Renal cortical epithelial cell (primary cell): ENCODE measurements around the gene SNAP23. TPM values are rescaled to one million over a fixed set of nuclear protein-coding genes. Genes with fewer than 3 reads are reported as not detected.
"Not testable (repeated sequence)": the region's sequence is repeated elsewhere in the genome, so short reads cannot be mapped to it uniquely, and the experiment has no call there.

ENCODE experiments used
- DNase-seq: peaks from one replicate; pipeline ENCODE4 v3.0.0-alpha.2; 2011; ENCODE audit warnings: low read depth
- total RNA-seq: library from RNA; depleted of rRNA; stranded (reverse); fragments of >200 nt; gene quantifications from 2 replicates; pipeline ENCODE4 v1.2.3, GENCODE V29; 2014

The SNAP23 gene
- total RNA-seq, 1 donor from 2014 or later = 112 TPM

DNA sequence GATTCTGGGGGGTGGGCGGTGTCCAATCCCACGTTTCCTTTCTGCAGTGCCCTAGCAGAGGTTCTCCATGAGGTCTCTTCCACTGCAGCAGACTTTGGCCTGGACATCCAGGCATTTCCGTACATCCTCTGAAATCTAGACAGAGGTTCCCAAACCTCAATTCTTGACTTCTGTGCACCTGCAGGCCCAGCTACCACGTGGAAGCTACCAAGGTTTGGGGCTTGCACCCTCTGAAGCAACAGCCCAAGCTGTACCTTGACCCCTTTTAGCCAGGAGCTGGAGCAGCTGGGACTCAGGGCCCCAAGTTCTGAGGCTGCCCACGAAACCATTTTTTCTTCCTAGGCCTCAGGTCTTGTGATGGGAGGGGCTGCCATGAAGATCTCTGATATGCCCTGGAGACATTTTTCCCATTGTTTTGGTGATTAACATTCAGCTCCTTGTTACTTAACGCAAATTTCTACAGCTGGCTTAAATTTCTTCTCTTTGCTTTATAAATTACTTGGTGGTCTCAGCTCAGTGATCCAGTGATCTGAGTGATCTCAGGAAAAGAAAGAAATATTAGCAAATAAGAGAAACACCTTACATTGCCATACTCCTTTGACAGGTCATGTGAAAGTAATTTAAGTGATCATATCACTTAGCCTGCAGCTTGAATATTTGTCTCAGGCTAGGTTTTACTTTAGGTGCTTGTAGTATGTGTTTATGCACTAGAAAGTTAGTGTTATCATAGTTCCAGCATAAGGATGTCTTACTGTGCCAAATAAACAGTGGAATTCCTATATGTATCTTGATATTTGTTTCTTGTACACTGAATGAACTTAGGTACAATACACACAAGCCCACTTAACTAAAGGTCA, 3.0 kb downstream of the SNAP23 start:
- DNase-seq = no peak

- DNase-seq = no peak
Measured at GRCh38 chr15:42499858-42500609, 4.6 kb downstream of the SNAP23 start.

DNA sequence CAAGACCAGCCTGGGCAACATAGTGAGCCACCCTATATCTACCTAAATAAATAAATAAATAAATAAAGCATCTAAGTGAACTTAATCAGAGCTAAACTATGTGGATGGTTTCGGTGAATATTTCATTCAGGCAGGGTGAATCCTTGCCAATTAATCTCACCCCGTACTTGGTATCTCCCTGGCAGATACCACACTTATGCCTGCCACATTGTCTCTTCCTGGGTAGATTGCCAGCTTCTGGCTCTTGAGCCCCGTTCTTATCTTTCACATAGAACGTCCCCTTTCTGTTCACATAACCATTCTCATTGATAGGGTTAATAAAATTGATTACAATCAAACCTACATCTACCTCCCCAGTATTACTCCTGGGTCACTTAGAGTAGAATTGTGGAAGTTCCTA, 7.0 kb downstream of the SNAP23 start:
- DNase-seq = no peak

GRCh38 chr15:42503825-42504224, 8.4 kb downstream of the SNAP23 start:
- no peak for DNase-seq

DNA sequence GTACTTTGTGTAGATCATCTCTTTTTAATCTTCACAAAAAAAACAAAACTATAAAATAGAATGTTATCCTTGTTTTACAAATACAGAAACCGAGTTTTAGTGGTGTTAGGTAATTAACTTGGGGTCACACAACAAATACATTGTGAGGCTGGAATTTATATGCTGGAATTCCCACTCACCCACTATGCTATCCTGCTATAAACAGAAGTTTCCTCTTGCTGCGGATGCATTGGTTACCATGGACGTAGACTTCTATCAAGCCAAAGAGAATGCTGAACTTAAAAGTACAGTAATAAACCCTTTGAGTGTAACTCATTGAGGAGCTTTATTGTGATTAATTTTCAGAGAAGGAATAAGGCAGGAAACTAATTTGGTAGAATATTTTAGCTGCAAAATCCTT, 9.2 kb downstream of the SNAP23 start:
- peak; percentile 28 for DNase-seq

DNA sequence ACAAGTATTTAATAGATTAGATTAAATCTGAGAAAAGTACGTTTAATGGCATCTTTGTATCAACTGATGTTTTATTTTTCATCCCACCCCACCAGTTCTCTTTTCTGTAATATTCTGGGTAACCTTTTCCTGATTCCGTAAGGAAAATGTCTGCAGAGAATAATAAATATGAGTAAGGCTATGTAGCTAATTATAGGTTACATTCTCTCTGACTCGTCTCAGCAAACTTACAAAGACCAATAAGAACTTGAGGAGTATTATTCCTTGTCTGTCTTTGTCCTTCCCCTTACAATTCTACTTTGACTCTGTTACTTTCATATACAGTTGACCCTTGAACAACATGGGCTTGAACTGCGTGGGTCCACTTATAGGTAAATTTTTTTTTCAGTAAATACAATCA, 12.1 kb downstream of the SNAP23 start:
- no peak for DNase-seq

- DNase-seq = no peak
Measured at GRCh38 chr15:42508263-42508690, 12.8 kb downstream of the SNAP23 start.

GRCh38 chr15:42510258-42511006, 15.0 kb downstream of the SNAP23 start:
- no peak for DNase-seq

GRCh38 chr15:42511007-42511391, 15.6 kb downstream of the SNAP23 start:
- peak; percentile 43 for DNase-seq

DNA sequence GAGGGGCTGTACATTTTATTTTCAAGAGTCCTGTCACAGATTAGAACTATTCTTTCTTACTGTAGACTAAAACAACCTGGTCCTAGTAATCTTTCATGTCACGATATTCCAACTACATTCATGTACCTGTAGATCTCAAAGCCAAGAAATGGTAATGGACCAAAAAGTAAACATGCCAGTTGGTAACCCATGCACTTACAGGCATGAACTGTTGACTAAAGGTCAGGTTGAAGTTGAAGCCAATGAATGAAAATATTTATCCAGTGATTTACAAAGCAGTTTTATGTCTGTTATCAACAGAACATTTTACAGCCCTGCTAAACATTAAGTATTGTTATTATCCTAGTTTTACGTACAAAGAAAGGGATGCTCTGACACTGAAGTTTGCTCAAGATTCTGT, 27.9 kb downstream of the SNAP23 start:
- DNase-seq = no peak

DNA sequence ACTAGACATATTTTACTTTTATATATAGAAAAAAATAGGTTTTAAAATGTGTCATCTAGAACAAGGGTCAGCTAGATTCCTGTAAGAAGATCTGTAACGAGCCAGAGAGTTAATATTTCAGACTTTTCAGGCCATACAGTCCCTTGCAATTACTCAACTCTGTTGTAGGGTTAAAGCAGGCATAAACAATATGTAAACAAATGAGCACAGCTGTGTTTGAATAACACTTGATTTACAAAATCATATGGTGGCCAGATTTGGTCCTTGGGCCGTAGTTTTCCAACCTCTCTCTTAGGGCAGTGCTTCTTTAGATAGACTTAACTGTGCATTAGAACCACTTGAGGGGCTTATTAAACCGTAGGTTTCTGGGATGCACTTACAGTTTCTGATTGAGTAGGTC, 33.5 kb downstream of the SNAP23 start:
- no peak for DNase-seq

GRCh38 chr15:42533246-42533645, 37.8 kb downstream of the SNAP23 start:
- DNase-seq = no peak

- no peak for DNase-seq
Measured at GRCh38 chr15:42544853-42545629, 49.6 kb downstream of the SNAP23 start.

DNA sequence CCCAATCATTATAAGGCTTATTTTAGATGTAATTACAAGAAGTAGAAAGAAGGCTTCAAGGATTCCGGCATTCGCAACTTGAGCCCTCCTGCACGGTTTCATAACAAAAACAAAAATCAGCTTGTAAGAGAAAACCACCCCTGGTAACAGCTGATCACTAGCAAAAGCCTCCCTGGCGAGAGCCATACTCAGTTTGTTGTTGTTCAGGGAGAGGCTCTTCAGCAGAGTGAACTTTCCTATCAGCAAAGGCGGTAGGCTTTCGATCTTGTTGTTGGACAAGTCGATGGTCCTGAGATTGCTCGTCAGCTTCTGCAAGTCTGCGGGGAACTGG, 52.4 kb downstream of the SNAP23 start:
- DNase-seq = no peak

DNA sequence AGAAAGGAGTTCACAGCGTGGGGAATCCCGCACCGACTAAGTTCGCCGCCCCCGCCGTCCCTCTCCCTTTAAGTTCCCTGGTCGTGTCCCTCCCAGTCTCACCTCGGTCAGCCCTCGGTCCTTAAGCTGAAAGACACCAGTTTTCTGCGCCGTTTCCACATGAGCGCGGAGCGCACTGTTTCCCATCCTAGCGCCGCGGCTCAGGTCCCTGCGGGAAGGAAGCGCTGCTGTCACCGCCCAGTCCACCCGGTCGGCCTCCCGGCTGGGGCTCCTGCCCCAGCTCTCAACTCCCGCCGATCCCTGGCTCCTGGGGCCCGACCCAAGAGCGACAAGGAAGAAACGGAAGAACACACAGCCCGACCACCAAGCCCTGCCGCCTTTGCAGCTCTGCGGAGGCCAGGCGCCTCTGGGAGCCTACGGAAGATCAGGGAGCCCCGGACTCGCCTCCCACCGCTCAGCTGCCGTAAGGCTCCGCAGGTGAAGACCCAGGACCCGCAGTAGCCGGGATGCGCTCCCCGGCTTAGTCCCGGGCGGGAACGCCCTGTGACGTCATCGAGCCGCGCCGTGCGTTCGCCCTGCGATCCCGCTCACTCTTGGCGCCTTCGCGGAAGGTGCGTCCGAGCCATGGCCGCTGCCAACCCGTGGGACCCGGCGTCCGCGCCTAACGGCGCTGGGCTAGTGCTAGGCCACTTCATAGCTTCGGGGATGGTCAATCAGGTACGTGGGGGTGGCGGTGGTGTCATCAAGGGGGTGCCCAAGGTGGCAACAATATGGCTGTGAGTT, 53.0 kb downstream of the SNAP23 start, which contains the start of the genes HAUS2 and LRRC57:
Gene HAUS2 (plus strand): TSS at position 590 of the 783 bp plus-strand sequence. CDS start 35 bp downstream, at position 625.
Gene LRRC57 (minus strand): TSS at position 545 of the 783 bp plus-strand sequence. CDS start 359 bp downstream, at position 186.
- DNase-seq = peak; percentile 58

- DNase-seq = peak; percentile 13
Measured at GRCh38 chr15:42549032-42549491, 53.6 kb downstream of the SNAP23 start.

GRCh38 chr15:42549741-42550392, 54.4 kb downstream of the SNAP23 start:
- DNase-seq = no peak

DNA sequence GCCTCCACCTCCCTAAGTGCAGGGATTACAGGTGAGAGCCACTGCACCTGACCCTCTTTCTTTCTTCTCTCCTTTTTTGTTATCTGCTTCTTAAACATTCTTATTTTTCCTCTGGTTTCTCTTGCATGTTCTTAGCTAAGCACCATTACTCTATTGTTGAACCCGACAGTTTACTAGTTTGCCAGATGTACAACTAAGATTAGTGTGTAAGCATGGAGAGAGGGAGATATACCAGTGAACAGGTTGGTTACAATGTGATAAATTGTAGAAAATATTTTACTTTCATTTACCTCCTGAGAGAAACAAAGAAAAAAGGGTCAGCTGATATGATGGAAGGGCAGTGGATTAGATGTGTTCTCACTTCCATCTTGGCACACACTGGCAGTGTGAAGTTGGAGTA, 58.1 kb downstream of the SNAP23 start:
- DNase-seq = no peak

- not testable (repeated sequence) for DNase-seq
Measured at GRCh38 chr15:42556550-42557207, 61.2 kb downstream of the SNAP23 start.
